Measurements from ENCODE around the gene CPNE2.
"Not testable (repeated sequence)": the region's sequence is repeated elsewhere in the genome, so short reads cannot be mapped to it uniquely, and the experiment has no call there.

The CPNE2 gene

DNA sequence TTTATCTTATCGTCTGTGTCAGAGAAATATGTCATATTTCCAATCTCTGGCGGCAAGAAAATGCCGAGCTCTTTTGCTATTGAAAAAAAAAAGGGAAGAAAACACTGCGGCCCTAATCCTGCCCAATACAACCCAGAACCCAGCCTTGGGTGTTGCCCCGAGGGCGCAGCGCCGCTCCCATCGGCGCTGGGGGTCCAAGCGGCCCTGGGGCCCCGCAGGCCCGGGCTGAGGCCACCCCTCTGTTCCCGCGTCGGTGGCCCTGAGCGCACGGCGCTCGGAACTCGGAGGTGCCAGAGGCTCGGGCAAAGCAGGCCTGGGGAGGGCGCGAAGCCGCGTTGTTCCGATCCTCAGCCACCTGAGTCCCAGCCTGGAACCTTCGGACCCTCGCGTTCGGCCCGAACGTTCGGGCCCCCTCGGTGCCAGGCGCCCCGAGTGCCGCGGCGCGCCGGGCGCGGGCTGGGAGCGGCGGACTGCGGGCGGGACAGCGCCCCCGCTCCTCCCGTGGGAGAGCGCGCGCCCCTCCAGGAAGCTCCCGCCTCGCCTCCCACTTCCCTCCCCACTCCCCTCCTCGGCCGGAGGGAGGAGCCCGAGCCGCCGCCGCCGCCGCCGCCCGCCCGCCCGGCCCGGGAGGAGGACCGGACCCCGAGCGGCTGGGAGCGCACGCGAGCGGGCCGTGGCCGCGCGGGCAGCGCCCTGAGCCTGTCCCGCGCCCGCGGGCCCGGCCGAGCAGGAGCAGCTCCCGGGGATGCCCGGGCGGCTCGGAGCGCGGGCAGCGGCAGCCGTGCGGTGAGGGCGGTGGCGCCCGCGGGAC, at the start of gene CPNE2:
TSS of gene CPNE2 (plus strand) at position 609 of the 811 bp plus-strand sequence. CDS start 18,160 bp downstream, outside the sequence.
- DNase-seq = peak; percentile 32

DNA sequence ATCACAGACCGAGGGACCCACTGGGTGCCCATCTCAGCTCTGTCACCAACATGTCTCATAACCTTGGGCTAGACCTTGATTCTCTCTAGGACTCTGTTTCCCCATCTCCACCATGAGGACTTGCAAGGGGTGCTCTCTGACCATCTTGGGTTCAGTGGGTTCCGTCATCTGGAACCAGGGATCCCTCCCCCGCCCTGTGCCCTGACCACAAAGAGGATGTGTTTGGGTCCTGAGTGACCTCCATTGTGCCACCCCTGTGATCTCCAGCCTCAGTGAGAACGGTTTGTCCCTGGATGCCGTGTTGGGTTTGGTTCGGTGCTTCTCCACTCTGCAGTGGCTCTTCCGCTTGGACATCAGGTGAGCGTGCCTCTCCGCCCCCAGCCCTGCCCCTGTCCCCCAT, 49.1 kb upstream of the CPNE2 start:
- no peak for DNase-seq

DNA sequence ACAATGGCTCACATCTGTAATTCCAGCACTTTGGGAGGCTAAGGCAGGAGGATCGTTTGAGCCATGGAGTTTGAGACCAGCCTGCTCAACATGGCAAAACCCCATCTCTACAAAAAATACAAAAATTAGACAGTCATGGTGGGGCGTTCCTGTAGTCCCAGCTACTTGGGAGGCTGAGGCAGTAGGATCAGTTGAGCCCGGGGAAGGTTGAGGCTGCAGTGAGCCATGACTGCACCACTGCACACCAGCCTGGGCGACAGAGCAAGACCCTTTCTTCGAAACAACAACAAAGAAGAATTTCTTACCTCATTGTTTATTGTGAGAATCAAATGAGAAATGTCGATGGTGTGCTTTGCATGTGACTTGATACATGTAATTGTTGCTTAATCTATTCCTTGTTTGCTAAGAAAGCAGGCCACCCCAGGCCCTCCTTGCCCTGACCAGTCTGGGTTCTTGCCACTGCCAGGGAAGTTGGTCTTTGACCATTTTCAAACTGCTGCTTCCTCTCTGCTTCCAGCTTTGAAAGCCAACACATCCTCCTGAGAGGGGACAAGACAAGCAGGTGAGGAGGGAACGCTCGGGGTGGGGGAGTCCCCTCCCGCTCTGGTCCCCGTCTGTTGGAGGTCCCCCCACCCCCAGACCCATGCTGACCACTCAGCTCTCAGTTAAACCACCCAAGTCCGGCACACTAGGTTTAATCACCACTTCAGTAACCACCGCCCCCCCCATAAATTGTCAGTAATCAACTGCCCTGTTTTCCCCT, 47.3 kb upstream of the CPNE2 start:
- no peak for DNase-seq

- peak; percentile 11 for DNase-seq
These were observed 46.5 kb upstream of the CPNE2 start for GRCh38 chr16:57045694-57046381.

- no peak for DNase-seq
These were observed 44.3 kb upstream of the CPNE2 start for GRCh38 chr16:57048095-57048494.

DNA sequence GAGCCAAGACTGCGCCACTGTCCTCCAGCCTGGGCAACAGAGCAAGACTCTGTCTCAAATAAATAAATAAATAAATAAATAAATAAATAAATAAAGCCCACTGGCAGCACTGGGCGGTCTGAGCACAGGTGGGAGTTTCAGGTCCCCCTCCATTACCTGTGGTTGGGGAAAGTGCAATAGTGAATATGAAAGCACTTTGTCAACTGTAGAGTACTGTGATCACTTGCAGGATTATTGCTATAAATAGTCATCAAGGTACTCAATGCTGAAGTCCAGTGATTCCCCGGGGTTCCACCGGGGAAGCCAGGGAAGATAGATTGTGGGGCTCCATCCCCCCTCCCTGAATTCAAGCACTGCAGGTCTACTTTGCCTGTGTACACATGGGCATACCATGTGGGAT, 42.7 kb upstream of the CPNE2 start:
- no peak for DNase-seq

DNA sequence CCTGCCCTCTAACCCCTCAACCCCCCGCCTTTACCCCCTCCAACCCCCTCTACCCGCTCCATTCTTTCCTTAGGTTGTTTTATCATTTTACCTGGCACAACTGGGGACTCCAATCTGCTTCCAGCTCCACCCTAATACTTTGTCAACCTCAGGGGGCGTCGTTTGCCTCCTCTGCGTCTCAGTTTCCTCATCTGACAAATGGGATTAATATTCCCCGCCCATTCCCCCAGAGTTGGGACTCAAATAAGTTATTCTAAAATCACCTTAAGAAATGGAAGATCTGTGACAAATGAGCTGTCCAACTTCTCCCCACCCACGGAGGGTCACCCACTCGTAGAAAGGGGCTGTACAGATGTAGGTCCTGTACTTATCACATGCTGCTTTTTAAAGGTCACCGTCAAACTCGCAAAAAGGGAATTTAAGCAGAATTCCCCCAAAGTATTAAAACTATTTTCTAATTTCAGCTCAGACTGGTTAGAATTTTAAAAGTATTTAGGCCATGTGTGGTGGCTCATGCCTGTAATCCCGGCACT, 40.6 kb upstream of the CPNE2 start:
- no peak for DNase-seq

DNA sequence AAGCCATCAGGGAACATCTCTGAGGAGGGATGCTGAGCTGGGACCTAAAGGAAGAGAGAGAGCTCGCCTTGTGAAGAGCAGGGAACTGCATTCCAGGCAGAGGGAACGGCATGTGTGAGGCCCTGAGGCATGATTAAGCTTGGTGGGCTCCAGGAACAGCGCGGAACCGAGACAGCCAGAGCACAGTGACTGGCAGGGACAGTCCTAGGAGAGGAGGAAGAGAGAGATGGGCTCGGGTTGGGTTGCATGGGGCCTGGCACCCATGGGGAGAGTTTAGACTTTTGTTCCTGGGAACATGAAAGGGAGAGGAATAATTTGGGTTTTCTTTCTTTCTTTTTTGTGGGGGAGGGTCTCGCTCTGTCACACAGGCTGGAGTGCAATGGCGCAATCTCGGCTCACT, 39.2 kb upstream of the CPNE2 start:
- no peak for DNase-seq

DNA sequence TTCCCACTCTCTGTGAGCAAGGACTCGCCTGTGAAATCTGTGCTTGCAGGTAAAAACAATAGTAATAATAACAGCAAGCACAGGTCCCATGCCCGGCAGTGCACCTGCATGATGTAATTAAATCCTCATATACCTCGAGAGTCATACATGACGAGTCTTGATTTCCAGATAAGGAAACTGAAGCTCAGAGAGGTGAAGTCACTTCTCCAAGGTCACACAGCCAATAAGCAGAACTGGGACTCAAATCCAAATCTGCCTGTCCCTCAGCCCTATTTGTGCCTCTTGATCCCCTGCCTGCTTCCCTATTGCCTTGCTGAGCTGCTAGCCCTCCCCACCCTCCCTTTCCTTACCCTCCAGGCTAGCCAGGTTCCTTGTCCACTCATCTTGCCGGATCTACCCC, 38.0 kb upstream of the CPNE2 start:
- DNase-seq = no peak

- no peak for DNase-seq
These were observed 37.6 kb upstream of the CPNE2 start for GRCh38 chr16:57054771-57055170.

- no peak for DNase-seq
These were observed 36.7 kb upstream of the CPNE2 start for GRCh38 chr16:57055671-57056070.

GRCh38 chr16:57058291-57058861, 34.0 kb upstream of the CPNE2 start:
- DNase-seq = no peak

DNA sequence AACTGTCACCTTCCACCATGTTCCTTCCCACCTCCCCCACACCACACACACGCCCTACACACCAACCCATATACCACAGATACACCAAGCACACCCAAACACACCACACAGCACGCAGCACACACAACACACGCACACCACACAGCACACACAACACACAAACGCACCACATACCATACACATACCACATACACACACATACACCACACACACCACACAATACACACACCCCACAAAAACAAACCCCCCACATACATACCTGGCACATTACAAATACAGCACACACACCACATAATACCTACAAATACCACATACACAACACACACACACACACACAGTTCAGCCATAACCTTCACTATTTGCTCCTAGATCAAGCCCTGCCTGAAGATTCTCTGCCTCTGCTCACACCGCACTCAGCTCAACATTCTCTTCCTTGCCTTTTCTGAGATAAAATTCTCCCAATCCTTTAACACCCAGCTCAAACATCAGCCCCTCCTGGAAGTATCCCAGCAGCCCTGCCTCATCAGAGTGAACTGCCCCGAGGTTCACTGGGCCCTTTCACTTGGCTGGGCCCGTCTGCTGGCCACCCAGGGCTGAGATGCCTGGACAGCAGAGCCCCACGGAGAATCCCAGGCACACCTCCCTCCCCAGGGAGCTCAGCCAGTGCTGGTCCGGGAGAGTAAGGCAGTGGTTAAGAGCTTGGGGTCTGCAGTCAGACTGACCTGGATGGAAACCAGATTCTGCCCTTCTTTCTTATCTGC, 31.9 kb upstream of the CPNE2 start:
- DNase-seq = no peak

- DNase-seq = peak; percentile 35
These were observed 31.1 kb upstream of the CPNE2 start for GRCh38 chr16:57061084-57061905.

DNA sequence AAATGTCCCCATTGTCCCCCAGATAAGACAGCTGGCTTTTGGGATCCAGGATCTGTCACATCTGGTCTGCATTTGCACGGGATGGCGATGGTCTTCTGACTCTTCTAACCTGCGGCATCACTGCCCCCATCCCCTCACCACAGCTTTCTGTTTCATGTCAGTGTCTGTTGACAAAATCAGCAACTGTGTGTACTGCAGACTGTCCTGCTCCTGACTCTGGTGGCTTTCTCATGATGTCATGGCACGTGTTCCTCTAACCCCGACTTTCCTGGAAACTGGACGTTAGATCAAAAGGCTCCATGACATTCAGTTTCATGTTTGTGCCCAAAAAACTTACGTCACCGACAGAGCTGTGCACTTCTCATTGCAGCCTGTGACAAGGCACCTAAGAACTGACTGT, 30.1 kb upstream of the CPNE2 start:
- peak; percentile 76 for DNase-seq

DNA sequence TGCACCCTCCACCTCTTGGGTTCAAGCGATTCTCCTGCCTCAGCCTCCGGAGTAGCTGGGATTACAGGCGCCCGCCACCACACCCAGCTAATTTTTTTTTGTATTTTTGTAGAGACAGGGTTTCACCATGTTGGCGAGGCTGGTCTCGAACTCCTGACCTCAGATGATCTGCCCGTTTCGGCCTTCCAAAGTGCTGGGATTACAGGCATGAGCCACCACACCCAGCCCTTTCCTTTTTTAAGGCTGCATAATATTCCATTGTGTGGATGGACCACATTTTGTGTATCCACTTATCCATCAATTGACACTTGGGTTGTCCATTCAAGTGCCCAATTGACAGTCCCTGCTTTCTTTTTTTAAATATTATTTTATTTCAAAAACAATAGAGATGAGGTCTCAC, 29.2 kb upstream of the CPNE2 start:
- not testable (repeated sequence) for DNase-seq

DNA sequence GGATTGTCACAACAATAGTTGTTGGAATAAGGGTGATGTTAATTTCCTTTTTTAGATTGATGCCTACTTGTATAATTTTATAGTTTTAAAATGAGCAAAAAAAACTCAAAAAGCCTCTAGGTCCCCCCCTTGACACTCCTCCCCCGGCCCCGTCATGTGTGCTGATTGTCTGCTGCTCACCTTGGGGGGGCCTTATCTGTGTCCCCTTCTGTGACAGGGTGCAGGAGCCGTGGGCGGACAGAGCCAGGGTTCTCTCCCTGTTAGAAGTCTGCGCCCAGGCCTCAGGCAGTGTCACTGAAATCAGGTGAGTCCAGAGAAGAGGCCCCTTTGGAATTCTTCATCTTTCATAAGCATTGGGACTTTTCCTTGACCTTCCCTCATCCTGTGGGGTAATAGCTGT, 27.4 kb upstream of the CPNE2 start:
- DNase-seq = no peak

DNA sequence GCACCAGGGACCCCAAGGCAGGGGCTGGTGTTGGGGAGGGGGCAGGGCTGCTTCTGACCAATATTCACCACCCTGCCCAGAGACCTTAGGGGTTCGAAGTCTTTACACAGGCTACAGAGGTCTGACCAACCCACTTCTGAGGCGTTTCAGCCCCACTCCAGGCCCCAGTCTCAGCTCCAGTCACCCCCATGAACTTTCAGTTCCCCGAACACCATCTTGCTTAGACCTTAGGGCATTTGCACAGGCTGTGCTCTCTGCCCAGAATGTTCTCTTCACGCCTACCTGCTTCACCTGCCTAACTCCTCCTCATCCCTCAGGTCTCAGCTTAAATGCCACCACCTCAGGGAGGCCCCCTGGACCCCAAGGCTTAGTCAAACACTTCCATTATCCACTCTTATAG, 25.8 kb upstream of the CPNE2 start:
- DNase-seq = peak; percentile 35

DNA sequence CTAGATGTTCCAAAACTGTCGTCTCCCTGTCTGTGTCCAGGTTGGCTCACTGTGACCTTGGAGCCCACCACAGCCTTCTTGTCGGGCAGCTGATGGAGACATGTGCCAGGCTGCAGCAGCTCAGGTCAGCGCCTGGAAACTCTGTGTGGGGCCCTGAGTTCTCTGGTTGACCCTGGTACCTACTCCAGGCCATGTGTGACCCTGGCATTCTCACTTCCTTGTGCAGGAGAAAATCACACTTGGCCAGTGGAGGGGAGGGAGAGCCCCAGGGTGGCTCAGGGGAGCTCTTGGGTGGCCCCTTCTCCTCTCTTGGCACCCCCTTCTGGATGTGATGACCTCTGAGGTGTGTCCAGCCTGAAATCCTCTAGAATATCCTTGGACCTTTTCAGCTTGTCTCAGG, 25.0 kb upstream of the CPNE2 start:
- DNase-seq = peak; percentile 9

GRCh38 chr16:57069053-57069452, 23.3 kb upstream of the CPNE2 start:
- no peak for DNase-seq

GRCh38 chr16:57069635-57070370, 22.6 kb upstream of the CPNE2 start:
- DNase-seq = peak; percentile 26
